WTC11 (cell line): Measurements from ENCODE around the gene OGDHL. TPM values are rescaled to one million over a fixed set of nuclear protein-coding genes. Genes with fewer than 3 reads are reported as not detected.

Experiments
- ATAC-seq: fragments of 200-7000 bp; cut with Tn5 transposase; 2 replicates; pipeline ENCODE4 v1.10.0; 2021; ENCODE audit warnings: mild to moderate bottlenecking, moderate library complexity
- CTCF ChIA-PET: fragments of 300-600 bp; sonication (Branson Sonifier 250); formaldehyde crosslinking; loops from one replicate; lab custom pipeline; 2021; ENCODE audit warnings: antibody characterized with exemption; lab: Charles Lee
- POLR2A ChIA-PET: fragments of 350-600 bp; sonication (Branson Sonifier 250); formaldehyde crosslinking; loops from one replicate; lab custom pipeline; 2021; ENCODE audit warnings: antibody characterized with exemption; lab: Charles Lee
- DNase-seq: peaks from one replicate; pipeline ENCODE4 v3.0.0; 2021; ENCODE audit warnings: low spot score
- H3K27ac Mint-ChIP-seq: 2 replicates; pipeline ENCODE4 v1.8.0; 2021; ENCODE audit warnings: mixed read lengths
- H3K27me3 Mint-ChIP-seq: 2 replicates; pipeline ENCODE4 v1.8.0; 2021; ENCODE audit warnings: low read depth, mild to moderate bottlenecking, moderate library complexity, mixed read lengths
- H3K36me3 Mint-ChIP-seq: 2 replicates; pipeline ENCODE4 v1.8.0; 2021; ENCODE audit warnings: mixed read lengths
- H3K4me1 Mint-ChIP-seq: 2 replicates; pipeline ENCODE4 v1.8.0; 2022; ENCODE audit warnings: mixed read lengths
- H3K4me3 Mint-ChIP-seq: 2 replicates; pipeline ENCODE4 v1.8.0; 2021; ENCODE audit warnings: mild to moderate bottlenecking, moderate library complexity, mixed read lengths
- H3K9me3 Mint-ChIP-seq: 2 replicates; pipeline ENCODE4 v1.8.0; 2021; ENCODE audit warnings: mixed read lengths
- AFF4 ChIP-seq: sonication (generic); formaldehyde crosslinking; IDR thresholded peaks from 2 replicates; pipeline ENCODE4 v1.8.1; 2023; ENCODE audit warnings: mild to moderate bottlenecking, missing genetic modification reagents, borderline replicate concordance
- ATF1 ChIP-seq: sonication (generic); formaldehyde crosslinking; IDR thresholded peaks from 2 replicates; pipeline ENCODE4 v1.8.1; 2023; ENCODE audit warnings: mild to moderate bottlenecking, moderate library complexity, missing genetic modification reagents
- ATF6 ChIP-seq: sonication (generic); formaldehyde crosslinking; IDR thresholded peaks from 2 replicates; pipeline ENCODE4 v1.8.1; 2023; ENCODE audit warnings: mild to moderate bottlenecking, missing genetic modification reagents
- FOXJ3 ChIP-seq: sonication (generic); formaldehyde crosslinking; IDR thresholded peaks from 2 replicates; pipeline ENCODE4 v1.9.0; 2021; ENCODE audit warnings: missing genetic modification reagents, mild to moderate bottlenecking, borderline replicate concordance
- IRF1 ChIP-seq: sonication (generic); formaldehyde crosslinking; IDR thresholded peaks from 2 replicates; pipeline ENCODE4 v1.8.0; 2023; ENCODE audit warnings: missing genetic modification reagents
- MXD4 ChIP-seq: fragments of 250-450 bp; sonication (Bioruptor Pico); IDR thresholded peaks from 2 replicates; pipeline ENCODE4 v1.8.0; 2021; ENCODE audit warnings: mild to moderate bottlenecking, moderate library complexity, borderline replicate concordance
- RELA ChIP-seq: sonication (generic); formaldehyde crosslinking; IDR thresholded peaks from 2 replicates; pipeline ENCODE4 v1.8.1; 2022; ENCODE audit warnings: missing genetic modification reagents, mild to moderate bottlenecking, borderline replicate concordance
- TCF7 ChIP-seq: sonication (generic); formaldehyde crosslinking; IDR thresholded peaks from 2 replicates; pipeline ENCODE4 v1.8.0; 2022; ENCODE audit warnings: mild to moderate bottlenecking, low read depth, missing genetic modification reagents, moderate library complexity
- USF2 ChIP-seq: sonication (generic); formaldehyde crosslinking; IDR thresholded peaks from 2 replicates; pipeline ENCODE4 v1.8.1; 2023; ENCODE audit warnings: mild to moderate bottlenecking, missing genetic modification reagents, moderate library complexity
- ZNF281 ChIP-seq: sonication (generic); formaldehyde crosslinking; IDR thresholded peaks from 2 replicates; pipeline ENCODE4 v1.8.0; 2023; ENCODE audit warnings: mild to moderate bottlenecking, missing genetic modification reagents
- ZNF423 ChIP-seq: fragments of 250-450 bp; sonication (Bioruptor Pico); IDR thresholded peaks from 2 replicates; pipeline ENCODE4 v2.1.2; 2022; ENCODE audit warnings: mild to moderate bottlenecking, moderate library complexity
- ZNF532 ChIP-seq: fragments of 250-450 bp; sonication (Bioruptor Pico); IDR thresholded peaks from 2 replicates; pipeline ENCODE4 v1.9.0; 2021; ENCODE audit warnings: mild to moderate bottlenecking, borderline replicate concordance
- total RNA-seq: library from RNA; stranded (reverse); gene quantifications from 3 replicates; pipeline ENCODE4 v1.2.3, GENCODE V29; 2021

OGDHL gene
- total RNA-seq, 1 experiment from 2014 or later, result 35.1 TPM

- TF ChIP-seq ZNF532, result no peak
- no peak for TF ChIP-seq ATF1 (CRISPR knock-in tag)
These were observed 27.0 kb downstream of the OGDHL start (continued) for GRCh38 chr10:49735161-49735560.

GRCh38 chr10:49734676-49735075, 27.4 kb downstream of the OGDHL start:
- ChIA-PET POLR2A (no interaction called here), CTCF (interaction anchor here (0.6 to 1.0 kb wide), 2 partner anchors 170 to 202 kb away, joined by 3 read pairs; no protein-coding TSS in a partner anchor)
- H3K27ac Mint-ChIP-seq, result no peak overlapping the region
- H3K4me1 Mint-ChIP-seq, result no peaks in the 10 kb centered on the region
- no peak overlapping the region for H3K4me3 Mint-ChIP-seq
- no peaks in the 10 kb centered on the region for H3K9me3 Mint-ChIP-seq
- DNase-seq (no peak), ATAC-seq (no peak)
- TF ChIP-seq RELA (CRISPR knock-in tag) (no peak), FOXJ3 (CRISPR knock-in tag) (no peak), IRF1 (CRISPR knock-in tag) (no peak), USF2 (CRISPR knock-in tag) (no peak), TCF7 (CRISPR knock-in tag) (no peak)
- H3K27me3 Mint-ChIP-seq, result no peaks in the 10 kb centered on the region
- peaks cover 31% of the 10 kb centered on the region for H3K36me3 Mint-ChIP-seq

- Mint-ChIP-seq H3K27me3 (no peaks in the 10 kb centered on the region), H3K27ac (no peak overlapping the region), H3K36me3 (peaks cover 32% of the 10 kb centered on the region), H3K4me3 (no peak overlapping the region), H3K4me1 (no peaks in the 10 kb centered on the region)
- CTCF ChIA-PET, result no interaction called here
- no peak for ATAC-seq
- no peak for TF ChIP-seq ATF1 (CRISPR knock-in tag)
- TF ChIP-seq ZNF423 (CRISPR knock-in tag), result no peak
- TF ChIP-seq ATF6 (CRISPR knock-in tag), result no peak
- TF ChIP-seq ZNF281 (CRISPR knock-in tag), result no peak
- TF ChIP-seq AFF4 (CRISPR knock-in tag), result no peak
- no peak for TF ChIP-seq MXD4 (CRISPR knock-in tag)
- TF ChIP-seq, all 79 proteins: peak for 0
- POLR2A ChIA-PET, result interaction anchor here (0.7 kb wide), 1 partner anchor 117 kb away, joined by 3 read pairs; no protein-coding TSS in a partner anchor
- no peak for DNase-seq
- peaks cover 3% of the 10 kb centered on the region; the same call in 1 of the 2 replicates for H3K9me3 Mint-ChIP-seq
These were observed 28.3 kb downstream of the OGDHL start for GRCh38 chr10:49733866-49734265.
